LNCaP clone FGC (cell line): ENCODE data around the gene WASF3.

Experiments
- DNase-seq: peaks from one replicate; pipeline ENCODE4 v3.0.0-alpha.2; 2011; ENCODE audit warnings: low read depth
- H3K4me3 ChIP-seq: 2 replicates; pipeline ENCODE4 v1.5.1; 2011; ENCODE audit warnings: mild to moderate bottlenecking, low read depth, low read length, control low read depth
- CTCF ChIP-seq: IDR thresholded peaks from 2 replicates; pipeline ENCODE4 v1.5.1; 2012; ENCODE audit warnings: mild to moderate bottlenecking; ENCODE audit not compliant: control insufficient read depth, insufficient read depth; ENCODE audit errors: extremely low read depth

The WASF3 gene

GRCh38 chr13:26585136-26585535 lies 27.7 kb downstream of the WASF3 start:
- no peak for DNase-seq
- TF ChIP-seq CTCF: no peak
- H3K4me3 ChIP-seq: no peak overlapping the region

- no peak for TF ChIP-seq CTCF
- no peak for DNase-seq
- H3K4me3 ChIP-seq: no peak overlapping the region
Observed at GRCh38 chr13:26587251-26587650, 29.8 kb downstream of the WASF3 start.

GRCh38 chr13:26589226-26589625 lies 31.7 kb downstream of the WASF3 start:
- DNase-seq: no peak
- no peak for TF ChIP-seq CTCF
- no peak overlapping the region for H3K4me3 ChIP-seq

GRCh38 chr13:26589754-26590153 lies 32.3 kb downstream of the WASF3 start:
- no peak for TF ChIP-seq CTCF
- no peak overlapping the region for H3K4me3 ChIP-seq
- no peak for DNase-seq

GRCh38 chr13:26590379-26590778 lies 32.9 kb downstream of the WASF3 start:
- TF ChIP-seq CTCF: no peak
- H3K4me3 ChIP-seq: no peak overlapping the region

GRCh38 chr13:26590951-26591350 lies 33.5 kb downstream of the WASF3 start:
- no peak overlapping the region for H3K4me3 ChIP-seq
- TF ChIP-seq CTCF: no peak
- DNase-seq: no peak

More at GRCh38 chr13:26590379-26590778, 32.9 kb downstream of the WASF3 start:
- no peak for DNase-seq

GRCh38 chr13:26591672-26592071 lies 34.2 kb downstream of the WASF3 start:
- no peak overlapping the region for H3K4me3 ChIP-seq
- no peak for TF ChIP-seq CTCF
- DNase-seq: no peak
